Body of pancreas (tissue), 4 donors: ENCODE results near the gene PIK3R5.

Experiments used
- CTCF ChIP-seq, 7 experiments: fragments of 450-650 bp in 4 of 7; fragments of 200-600 bp in 3 of 7; sonication (generic) in 3 of 7; IDR thresholded peaks; one replicate each; pipeline ENCODE4 v1.5.1; 2016 to 2019; ENCODE audit warnings: antibody characterized with exemption in 7 of 7
- POLR2A ChIP-seq, 3 donors: fragments of 450-650 bp; IDR thresholded peaks; one replicate each; pipeline ENCODE4 v1.6.1; 2016; ENCODE audit warnings: antibody characterized with exemption in 3 of 3, mild to moderate bottlenecking in 2 of 3

- TF ChIP-seq CTCF (IDR thresholded peaks at IDR 0.05) (no peak), POLR2A (IDR thresholded peaks at IDR 0.05) (peak in 1 of 3 donors; percentile 21)
These were observed 11.2 kb downstream of the PIK3R5 start for GRCh38 chr17:8954339-8954738.
